Ishikawa (cell line): ENCODE data around the gene POU3F3.

Experiments used
- CEBPB ChIP-seq: IDR thresholded peaks from 2 replicates; pipeline ENCODE4 v1.6.1; 2012
- CREB1 ChIP-seq: IDR thresholded peaks from 2 replicates; pipeline ENCODE4 v1.6.1; 2012; ENCODE audit warnings: low read depth
- EGR1 ChIP-seq: IDR thresholded peaks from 2 replicates; pipeline ENCODE4 v1.6.1; 2012
- EP300 ChIP-seq: IDR thresholded peaks from 2 replicates; pipeline ENCODE4 v1.6.1; 2012; ENCODE audit warnings: borderline replicate concordance
- FOXM1 ChIP-seq: IDR thresholded peaks from 2 replicates; pipeline ENCODE4 v1.6.1; 2012; ENCODE audit warnings: low read depth, borderline replicate concordance
- NFIC ChIP-seq: IDR thresholded peaks from 2 replicates; pipeline ENCODE4 v1.6.1; 2012
- RAD21 ChIP-seq: IDR thresholded peaks from 2 replicates; pipeline ENCODE4 v1.6.1; 2012; ENCODE audit warnings: low read depth
- REST ChIP-seq: IDR thresholded peaks from 2 replicates; pipeline ENCODE4 v1.6.1; 2012; ENCODE audit warnings: low read depth, mild to moderate bottlenecking
- TAF1 ChIP-seq: IDR thresholded peaks from 2 replicates; pipeline ENCODE4 v1.6.1; 2012; ENCODE audit warnings: low read depth, mild to moderate bottlenecking
- TCF12 ChIP-seq: IDR thresholded peaks from 2 replicates; pipeline ENCODE4 v1.6.1; 2012; ENCODE audit warnings: low read depth
- TEAD4 ChIP-seq: IDR thresholded peaks from 2 replicates; pipeline ENCODE4 v1.6.1; 2012
- YY1 ChIP-seq: IDR thresholded peaks from 2 replicates; pipeline ENCODE4 v1.6.1; 2012; ENCODE audit warnings: low read depth
- ZBTB7A ChIP-seq: IDR thresholded peaks from 2 replicates; pipeline ENCODE4 v1.6.1; 2012; ENCODE audit warnings: low read depth
- TF ChIP-seq, protein P1 (sequence below): IDR thresholded peaks from 2 replicates; pipeline ENCODE4 v1.6.1; 2012
- TF ChIP-seq, protein P2 (sequence below): IDR thresholded peaks from 2 replicates; pipeline ENCODE4 v1.6.1; 2012

POU3F3 gene

DNA sequence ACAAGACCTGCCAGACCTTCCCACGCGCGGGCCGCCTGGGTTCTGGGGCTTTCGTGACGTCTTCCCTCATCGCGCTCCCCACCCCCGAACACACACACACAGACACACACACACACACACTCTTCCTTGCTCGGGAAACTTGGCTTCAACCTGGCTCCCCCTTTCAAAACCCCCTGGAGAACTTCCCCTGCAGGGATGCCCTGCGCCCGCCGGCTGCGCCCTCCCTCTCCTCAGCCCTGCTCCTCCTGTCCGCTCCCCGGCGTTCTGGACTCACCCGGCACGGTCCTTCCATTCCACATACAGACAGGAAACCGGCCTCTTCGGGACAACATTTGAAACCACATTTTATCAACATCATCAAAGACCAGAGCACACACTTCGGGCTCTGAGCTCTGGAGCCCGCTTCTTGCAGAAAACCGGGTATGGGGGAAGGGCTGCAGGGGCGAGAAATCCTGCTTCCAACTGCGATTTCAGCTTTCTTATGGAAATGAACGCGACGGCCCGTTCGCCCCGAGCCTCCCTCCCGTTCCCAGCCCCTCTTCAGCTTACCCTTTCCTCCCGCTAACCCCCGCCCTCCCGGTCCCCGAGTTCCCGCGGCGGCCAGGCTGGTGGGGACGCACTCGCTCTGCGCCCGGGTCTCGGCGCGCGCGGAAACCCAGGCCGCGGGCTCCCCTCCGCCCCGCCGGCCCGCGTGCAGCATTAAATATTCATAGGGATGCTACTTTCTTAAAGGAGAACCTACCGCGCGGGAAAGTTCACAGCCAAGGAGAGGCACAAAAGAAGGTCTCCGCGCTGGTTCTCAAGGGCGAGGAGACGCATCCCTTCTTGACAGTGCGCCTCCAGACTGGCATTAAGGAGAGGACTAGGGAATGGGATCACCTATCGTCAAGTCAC is 18.3 kb downstream of the POU3F3 start:
- TF ChIP-seq, protein P1, sequence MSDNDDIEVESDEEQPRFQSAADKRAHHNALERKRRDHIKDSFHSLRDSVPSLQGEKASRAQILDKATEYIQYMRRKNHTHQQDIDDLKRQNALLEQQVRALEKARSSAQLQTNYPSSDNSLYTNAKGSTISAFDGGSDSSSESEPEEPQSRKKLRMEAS, result peak; percentile 21; the same call in 1 of the 2 replicates
- TF ChIP-seq ZBTB7A, result no peak

- TF ChIP-seq RAD21 (peak; percentile 85), EGR1 (peak; percentile 93), FOXM1 (no peak)
- TF ChIP-seq, protein P1, result 0 out of 2 replicates have a peak, but pooled peaks have one; percentile 7
Observed at GRCh38 chr2:104872866-104873688, 19.2 kb downstream of the POU3F3 start.

GRCh38 chr2:104873689-104874054 is 19.8 kb downstream of the POU3F3 start:
- TF ChIP-seq RAD21 (no peak), TAF1 (no peak), EGR1 (no peak), FOXM1 (no peak)
- TF ChIP-seq, protein P1, result no peak

- TF ChIP-seq EP300 (no peak), CEBPB (no peak), TEAD4 (no peak), TAF1 (no peak), FOXM1 (no peak), YY1 (no peak), NFIC (no peak)
- TF ChIP-seq, protein P1, result no peak
- TF ChIP-seq, protein P2, sequence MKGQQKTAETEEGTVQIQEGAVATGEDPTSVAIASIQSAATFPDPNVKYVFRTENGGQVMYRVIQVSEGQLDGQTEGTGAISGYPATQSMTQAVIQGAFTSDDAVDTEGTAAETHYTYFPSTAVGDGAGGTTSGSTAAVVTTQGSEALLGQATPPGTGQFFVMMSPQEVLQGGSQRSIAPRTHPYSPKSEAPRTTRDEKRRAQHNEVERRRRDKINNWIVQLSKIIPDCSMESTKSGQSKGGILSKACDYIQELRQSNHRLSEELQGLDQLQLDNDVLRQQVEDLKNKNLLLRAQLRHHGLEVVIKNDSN, result no peak
Observed at GRCh38 chr2:104874230-104874629, 20.3 kb downstream of the POU3F3 start.

GRCh38 chr2:104875262-104875661 is 21.3 kb downstream of the POU3F3 start:
- TF ChIP-seq, protein P1, result no peak
- no peak for TF ChIP-seq NFIC
- TF ChIP-seq TEAD4, result no peak
- no peak for TF ChIP-seq EP300
- no peak for TF ChIP-seq YY1
- TF ChIP-seq CEBPB, result no peak

GRCh38 chr2:104876606-104877570 is 23.0 kb downstream of the POU3F3 start:
- TF ChIP-seq, protein P1, result no peak

GRCh38 chr2:104878863-104879512 is 25.1 kb downstream of the POU3F3 start:
- TF ChIP-seq, protein P2, result no peak
- TF ChIP-seq CREB1 (no peak), ZBTB7A (no peak), RAD21 (no peak), TCF12 (no peak), REST (no peak), CEBPB (no peak), TEAD4 (no peak), TAF1 (no peak), FOXM1 (no peak), NFIC (no peak), EP300 (no peak), EGR1 (no peak), YY1 (no peak)
- TF ChIP-seq, protein P1, result no peak
